Panc1 (cell line): Measurements from ENCODE around the gene AQP1.

Source experiments
- CTCF ChIP-seq: fragments of 450-650 bp; IDR thresholded peaks from 2 replicates; pipeline ENCODE4 v1.5.1; 2017; ENCODE audit warnings: mild to moderate bottlenecking
- REST ChIP-seq, 2 experiments: IDR thresholded peaks; 2 replicates each; pipeline ENCODE4 v1.6.1; 2011 to 2012; ENCODE audit warnings: low read depth in 2 of 2, control low read depth in 1 of 2, low read length in 1 of 2, mild to moderate bottlenecking in 1 of 2, moderate library complexity in 1 of 2; ENCODE audit not compliant: insufficient read depth in 1 of 2

- TF ChIP-seq REST (IDR thresholded peaks at IDR 0.05; ENCODE audit: insufficient read depth in 1 of 2, low read depth in 2 of 2, low read length in 1 of 2) (no peak), CTCF (no peak)
These were observed 2.9 kb downstream of the AQP1 start for GRCh38 chr7:30914596-30914995.
